Astrocyte (in vitro differentiated cells and primary cell): ENCODE results near the gene MTA3. TPM values are rescaled to one million over a fixed set of nuclear protein-coding genes. Genes with fewer than 3 reads are reported as not detected.

ENCODE experiments used
- DNase-seq: peaks from one replicate; pipeline ENCODE4 v3.0.0-alpha.2; 2010; ENCODE audit warnings: low read depth
- FAIRE-seq: peaks from 2 replicates; lab custom pipeline; 2011; peaks lifted over from hg19 to GRCh38; lab: Jason Lieb, UNC
- H2AFZ ChIP-seq: 2 replicates; pipeline ENCODE4 v1.6.0; 2012; ENCODE audit warnings: low read depth, low read length, inconsistent platforms
- H3K27ac ChIP-seq: 2 replicates; pipeline ENCODE4 v1.5.1; 2011; ENCODE audit warnings: low read depth, low read length, inconsistent platforms
- H3K27me3 ChIP-seq: 2 replicates; pipeline ENCODE4 v1.6.0; 2011; ENCODE audit warnings: low read length, inconsistent platforms; ENCODE audit not compliant: insufficient read depth
- H3K36me3 ChIP-seq: 2 replicates; pipeline ENCODE4 v1.5.1; 2011; ENCODE audit warnings: low read length, inconsistent platforms; ENCODE audit not compliant: insufficient read depth
- H3K4me1 ChIP-seq: 2 replicates; pipeline ENCODE4 v1.5.1; 2011; ENCODE audit warnings: low read length, inconsistent platforms; ENCODE audit not compliant: insufficient read depth
- H3K4me2 ChIP-seq: 2 replicates; pipeline ENCODE4 v1.6.0; 2012; ENCODE audit warnings: low read length, inconsistent platforms
- H3K4me3 ChIP-seq: 2 replicates; pipeline ENCODE4 v1.5.1; 2011; ENCODE audit warnings: low read depth, mild to moderate bottlenecking, low read length, inconsistent platforms; ENCODE audit not compliant: insufficient read depth
- H3K79me2 ChIP-seq: 2 replicates; pipeline ENCODE4 v1.6.0; 2012; ENCODE audit warnings: mild to moderate bottlenecking, low read length, inconsistent platforms; ENCODE audit not compliant: insufficient read depth
- H3K9ac ChIP-seq: 2 replicates; pipeline ENCODE4 v1.6.0; 2012; ENCODE audit warnings: mild to moderate bottlenecking, low read length, inconsistent platforms
- H3K9me3 ChIP-seq: 2 replicates; pipeline ENCODE4 v1.5.1; 2012; ENCODE audit warnings: low read depth, mild to moderate bottlenecking, low read length, inconsistent platforms; ENCODE audit not compliant: insufficient read depth
- H4K20me1 ChIP-seq: 2 replicates; pipeline ENCODE4 v1.6.0; 2012; ENCODE audit warnings: low read length, inconsistent platforms; ENCODE audit not compliant: insufficient read depth
- H3K27ac Mint-ChIP-seq: one replicate; pipeline ENCODE4 v1.8.0; 2021; ENCODE audit warnings: mild to moderate bottlenecking, mixed read lengths; ENCODE audit not compliant: unreplicated experiment
- H3K27me3 Mint-ChIP-seq: one replicate; pipeline ENCODE4 v1.8.0; 2021; ENCODE audit warnings: low read depth, mixed read lengths; ENCODE audit not compliant: unreplicated experiment
- H3K36me3 Mint-ChIP-seq: one replicate; pipeline ENCODE4 v1.8.0; 2021; ENCODE audit warnings: low read depth, mixed read lengths; ENCODE audit not compliant: unreplicated experiment
- H3K4me1 Mint-ChIP-seq: one replicate; pipeline ENCODE4 v1.8.0; 2021; ENCODE audit warnings: low read depth, mixed read lengths; ENCODE audit not compliant: unreplicated experiment
- H3K4me3 Mint-ChIP-seq: one replicate; pipeline ENCODE4 v1.8.0; 2021; ENCODE audit warnings: mild to moderate bottlenecking, moderate library complexity, mixed read lengths; ENCODE audit not compliant: unreplicated experiment
- H3K9me3 Mint-ChIP-seq: one replicate; pipeline ENCODE4 v1.8.0; 2021; ENCODE audit warnings: mild to moderate bottlenecking, mixed read lengths; ENCODE audit not compliant: unreplicated experiment
- CTCF ChIP-seq: IDR thresholded peaks from 2 replicates; pipeline ENCODE4 v1.5.1; 2011; ENCODE audit warnings: low read depth, mild to moderate bottlenecking, inconsistent platforms, low read length, moderate library complexity; ENCODE audit not compliant: insufficient read depth
- EZH2 ChIP-seq: IDR thresholded peaks from 2 replicates; pipeline ENCODE4 v1.6.1; 2012; ENCODE audit warnings: mild to moderate bottlenecking, low read length, inconsistent platforms; ENCODE audit not compliant: insufficient read depth
- total RNA-seq: library from RNA; stranded (reverse); gene quantifications from 2 replicates; pipeline ENCODE4 v1.2.1, GENCODE V29; 2021

Gene MTA3
- total RNA-seq, 1 donor from 2014 or later, result 69.4 TPM

- H3K36me3 Mint-ChIP-seq, result peaks cover 3% of the 10 kb centered on the region
- DNase-seq, result no peak
- no peak for FAIRE-seq
- Histone ChIP-seq H3K9me3 (no peaks in the 10 kb centered on the region), H3K9ac (no peak overlapping the region), H2AFZ (no peak overlapping the region), H3K27me3 (no peaks in the 10 kb centered on the region), H3K79me2 (no peaks in the 10 kb centered on the region), H3K4me2 (no peak overlapping the region), H4K20me1 (no peaks in the 10 kb centered on the region), H3K4me1 (no peaks in the 10 kb centered on the region), H3K36me3 (no peaks in the 10 kb centered on the region), H3K27ac (no peak overlapping the region), H3K4me3 (no peak overlapping the region)
- peaks cover 1% of the 10 kb centered on the region for H3K27me3 Mint-ChIP-seq
- H3K9me3 Mint-ChIP-seq, result peaks cover 6% of the 10 kb centered on the region
- no peak overlapping the region for H3K27ac Mint-ChIP-seq
- no peaks in the 10 kb centered on the region for H3K4me1 Mint-ChIP-seq
- no peak overlapping the region for H3K4me3 Mint-ChIP-seq
- no peak for TF ChIP-seq CTCF
Observed at GRCh38 chr2:42781181-42781580, 212.7 kb downstream of the MTA3 start.

GRCh38 chr2:42783511-42783910, 215.1 kb downstream of the MTA3 start:
- peaks cover 4% of the 10 kb centered on the region for H3K9me3 Mint-ChIP-seq
- Histone ChIP-seq H3K27ac (no peak overlapping the region), H3K9ac (no peak overlapping the region), H2AFZ (no peak overlapping the region), H4K20me1 (no peaks in the 10 kb centered on the region), H3K27me3 (no peaks in the 10 kb centered on the region), H3K79me2 (no peaks in the 10 kb centered on the region), H3K4me2 (no peak overlapping the region), H3K4me1 (no peaks in the 10 kb centered on the region), H3K36me3 (no peaks in the 10 kb centered on the region), H3K4me3 (no peak overlapping the region), H3K9me3 (no peaks in the 10 kb centered on the region)
- FAIRE-seq (no peak), DNase-seq (no peak)
- H3K4me3 Mint-ChIP-seq, result no peak overlapping the region
- peaks cover 3% of the 10 kb centered on the region for H3K36me3 Mint-ChIP-seq
- no peak for TF ChIP-seq EZH2
- no peak for TF ChIP-seq CTCF
- no peaks in the 10 kb centered on the region for H3K4me1 Mint-ChIP-seq
- H3K27ac Mint-ChIP-seq, result no peak overlapping the region
- peaks cover 7% of the 10 kb centered on the region for H3K27me3 Mint-ChIP-seq

- Mint-ChIP-seq H3K9me3 (peaks cover 4% of the 10 kb centered on the region), H3K27me3 (peaks cover 10% of the 10 kb centered on the region), H3K27ac (no peak overlapping the region), H3K36me3 (peaks cover 4% of the 10 kb centered on the region), H3K4me3 (no peak overlapping the region), H3K4me1 (no peaks in the 10 kb centered on the region)
- Histone ChIP-seq H3K9me3 (no peaks in the 10 kb centered on the region), H3K36me3 (no peaks in the 10 kb centered on the region), H3K79me2 (no peaks in the 10 kb centered on the region), H3K4me1 (no peaks in the 10 kb centered on the region), H3K4me3 (no peak overlapping the region), H3K4me2 (no peak overlapping the region), H3K27me3 (no peaks in the 10 kb centered on the region), H3K27ac (no peak overlapping the region), H3K9ac (no peak overlapping the region), H2AFZ (no peak overlapping the region), H4K20me1 (no peaks in the 10 kb centered on the region)
- TF ChIP-seq EZH2 (no peak), CTCF (no peak)
- no peak for FAIRE-seq
- DNase-seq, result no peak
Observed at GRCh38 chr2:42784204-42784880, 215.9 kb downstream of the MTA3 start.
